H1 (cell line): ENCODE data around the gene SEMA3C. TPM values are rescaled to one million over a fixed set of nuclear protein-coding genes. Genes with fewer than 3 reads are reported as not detected.

ENCODE experiments used
- CHD7 ChIP-seq: fragments of 300-600 bp; sonication (generic); IDR thresholded peaks from 2 replicates; pipeline ENCODE4 v1.7.1; 2012; ENCODE audit warnings: low read length, moderate library complexity, mild to moderate bottlenecking, inconsistent platforms; ENCODE audit not compliant: insufficient replicate concordance
- E2F6 ChIP-seq: IDR thresholded peaks from 2 replicates; pipeline ENCODE4 v1.6.1; 2012; ENCODE audit warnings: inconsistent platforms
- HDAC2 ChIP-seq, 2 experiments: fragments of 300-600 bp in 1 of 2; sonication (generic) in 1 of 2; IDR thresholded peaks; 2 replicates each; pipeline ENCODE4 v1.6.1; 2011 to 2012; ENCODE audit warnings: low read depth in 2 of 2, low read length in 2 of 2, mild to moderate bottlenecking in 2 of 2, moderate library complexity in 2 of 2, borderline replicate concordance in 1 of 2, inconsistent platforms in 1 of 2
- KDM5A ChIP-seq: fragments of 200-600 bp; IDR thresholded peaks from 2 replicates; pipeline ENCODE4 v1.7.1; 2012; ENCODE audit warnings: mild to moderate bottlenecking, low read length, inconsistent platforms, mixed read lengths
- ZNF274 ChIP-seq: IDR thresholded peaks from 2 replicates; pipeline ENCODE4 v1.7.0; 2012; ENCODE audit warnings: low read length, borderline replicate concordance; ENCODE audit errors: extremely low read depth
- polyA plus RNA-seq, 7 experiments: library from polyadenylated mRNA; depleted of rRNA in 3 of 7; stranded (reverse) in 5 of 7; unstranded in 2 of 7; fragments of >200 nt in 5 of 7; fragments of 200-250 nt in 2 of 7; gene quantifications; 1 replicate in 5 of 7; 2 replicates in 1 of 7; 4 replicates in 1 of 7; pipeline versions ENCODE4 v1.2.1 to v1.2.3, GENCODE V29; 2011 to 2013; ENCODE audit warnings: missing spikeins in 2 of 7, mixed read lengths in 2 of 7
- total RNA-seq: library from RNA; stranded (reverse); fragmentation: NEBNext Ultra II Directional; extraction: Animal tissue kit (Norgen Biotek cat#: 25700); gene quantifications from 2 replicates; pipeline ENCODE4 v1.2.1, GENCODE V29; 2021
- TF ChIP-seq, protein P1 (sequence below): IDR thresholded peaks from 2 replicates; pipeline ENCODE4 v1.6.1; 2012; ENCODE audit warnings: inconsistent platforms

Gene SEMA3C
- total and polyA plus RNA-seq, 2 of the 8 experiments (the other 6 are each of a cell fraction or from before 2014, with no cell fraction given) = 0.15 to 1.4 TPM

GRCh38 chr7:80774843-80775242, 144.0 kb downstream of the SEMA3C start (continued):
- TF ChIP-seq CHD7 (no peak), HDAC2 (IDR thresholded peaks at IDR 0.05; ENCODE audit: borderline replicate concordance in 1 of 2, low read depth in 2 of 2, low read length in 2 of 2) (no peak), ZNF274 (no peak), E2F6 (no peak), KDM5A (no peak)
- TF ChIP-seq, protein P1, sequence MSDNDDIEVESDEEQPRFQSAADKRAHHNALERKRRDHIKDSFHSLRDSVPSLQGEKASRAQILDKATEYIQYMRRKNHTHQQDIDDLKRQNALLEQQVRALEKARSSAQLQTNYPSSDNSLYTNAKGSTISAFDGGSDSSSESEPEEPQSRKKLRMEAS = no peak
